GM23338 (cell line): ENCODE results near the gene LLPH. TPM values are rescaled to one million over a fixed set of nuclear protein-coding genes. Genes with fewer than 3 reads are reported as not detected.

Source experiments
- ATAC-seq: fragments of 200-7000 bp; cut with Tn5 transposase; 3 replicates; pipeline ENCODE4 v1.9.1; 2020
- DNase-seq: peaks from one replicate; pipeline ENCODE4 v3.0.0-alpha.2; 2015; ENCODE audit warnings: low spot score
- H2AFZ ChIP-seq: fragments of 200-600 bp; sonication (generic); 2 replicates; pipeline ENCODE4 v1.8.0; 2016; ENCODE audit warnings: antibody characterized with exemption, mild to moderate bottlenecking, moderate library complexity
- H3F3A ChIP-seq: fragments of 200-600 bp; sonication (generic); replicated peaks from 2 replicates; pipeline ENCODE4 v1.8.0; 2017; ENCODE audit warnings: antibody characterized with exemption, mixed run types, low read depth
- H3K27ac ChIP-seq: fragments of 200-600 bp; sonication (generic); 2 replicates; pipeline ENCODE4 v1.6.1; 2016; ENCODE audit warnings: low read depth
- H3K27me3 ChIP-seq: fragments of 200-600 bp; sonication (generic); 2 replicates; pipeline ENCODE4 v1.8.0; 2016; ENCODE audit warnings: mild to moderate bottlenecking, mixed run types, moderate library complexity; ENCODE audit not compliant: insufficient read depth
- H3K36me3 ChIP-seq: fragments of 200-600 bp; sonication (generic); 2 replicates; pipeline ENCODE4 v1.8.0; 2016; ENCODE audit warnings: mild to moderate bottlenecking; ENCODE audit not compliant: insufficient read depth
- H3K4me1 ChIP-seq: fragments of 200-600 bp; sonication (generic); 2 replicates; pipeline ENCODE4 v1.8.0; 2016; ENCODE audit warnings: mild to moderate bottlenecking, moderate library complexity; ENCODE audit not compliant: insufficient read depth
- H3K4me2 ChIP-seq: fragments of 200-600 bp; sonication (generic); 2 replicates; pipeline ENCODE4 v1.7.1; 2017; ENCODE audit warnings: mixed run types
- H3K4me3 ChIP-seq: fragments of 200-600 bp; sonication (generic); 2 replicates; pipeline ENCODE4 v1.6.1; 2016; ENCODE audit warnings: mixed run types
- H3K79me2 ChIP-seq: fragments of 200-600 bp; sonication (generic); replicated peaks from 2 replicates; pipeline ENCODE4 v1.8.0; 2017; ENCODE audit warnings: mild to moderate bottlenecking; ENCODE audit not compliant: insufficient read depth
- H3K9me2 ChIP-seq: fragments of 200-600 bp; sonication (generic); 2 replicates; pipeline ENCODE4 v1.8.0; 2017; ENCODE audit not compliant: insufficient read depth
- H4K20me1 ChIP-seq: fragments of 200-600 bp; sonication (generic); replicated peaks from 2 replicates; pipeline ENCODE4 v1.8.0; 2017; ENCODE audit warnings: mild to moderate bottlenecking; ENCODE audit not compliant: insufficient read depth
- H3K27ac Mint-ChIP-seq: 2 replicates; pipeline ENCODE4 v1.8.0; 2020; ENCODE audit warnings: inconsistent platforms, mild to moderate bottlenecking, moderate library complexity, mixed read lengths
- H3K27me3 Mint-ChIP-seq: 3 replicates; pipeline ENCODE4 v1.8.0; 2022; ENCODE audit warnings: low read depth, mild to moderate bottlenecking, moderate library complexity, mixed read lengths, inconsistent platforms; ENCODE audit not compliant: insufficient read depth, poor library complexity
- H3K36me3 Mint-ChIP-seq: 3 replicates; pipeline ENCODE4 v1.8.0; 2021; ENCODE audit warnings: low read depth, mild to moderate bottlenecking, inconsistent platforms, moderate library complexity, mixed read lengths
- H3K4me1 Mint-ChIP-seq: 3 replicates; pipeline ENCODE4 v1.8.0; 2020; ENCODE audit warnings: mild to moderate bottlenecking, inconsistent platforms, mixed read lengths
- H3K4me3 Mint-ChIP-seq: 3 replicates; pipeline ENCODE4 v1.8.0; 2021; ENCODE audit warnings: moderate library complexity, mild to moderate bottlenecking, inconsistent platforms, mixed read lengths
- H3K9me3 Mint-ChIP-seq: 3 replicates; pipeline ENCODE4 v1.8.0; 2020; ENCODE audit warnings: moderate library complexity, mild to moderate bottlenecking, inconsistent platforms, mixed read lengths
- CREB1 ChIP-seq: fragments of 250-450 bp; sonication (Bioruptor Pico); IDR thresholded peaks from 2 replicates; pipeline ENCODE4 v1.5.0; 2020; ENCODE audit warnings: low read depth, mild to moderate bottlenecking, moderate library complexity
- CTCF ChIP-seq, 2 experiments: fragments of 200-600 bp in 1 of 2; sonication (generic) in 1 of 2; conservative IDR thresholded peaks; 2 replicates each; pipeline versions ENCODE4 v1.5.1 to v1.6.1; 2016 to 2017; ENCODE audit warnings: antibody characterized with exemption in 2 of 2, low read depth in 2 of 2, mild to moderate bottlenecking in 2 of 2, moderate library complexity in 1 of 2
- ETS1 ChIP-seq: IDR thresholded peaks from 2 replicates; pipeline ENCODE4 v1.6.1; 2016; ENCODE audit warnings: antibody characterized with exemption
- EZH2 ChIP-seq: fragments of 200-600 bp; sonication (generic); IDR thresholded peaks from one replicate; pipeline ENCODE4 v1.8.0; 2017; ENCODE audit warnings: antibody characterized with exemption, mild to moderate bottlenecking, low read depth; ENCODE audit not compliant: unreplicated experiment
- EZH2phosphoT487 ChIP-seq: fragments of 200-600 bp; sonication (generic); IDR thresholded peaks from one replicate; pipeline ENCODE4 v1.8.1; 2018; ENCODE audit warnings: antibody characterized with exemption; ENCODE audit not compliant: unreplicated experiment
- JUNB ChIP-seq: IDR thresholded peaks from one replicate; pipeline ENCODE4 v1.6.1; 2016; ENCODE audit warnings: antibody characterized with exemption; ENCODE audit not compliant: unreplicated experiment
- NANOG ChIP-seq: IDR thresholded peaks from 2 replicates; pipeline ENCODE4 v1.6.1; 2016; ENCODE audit warnings: antibody characterized with exemption, borderline replicate concordance
- POLR2AphosphoS5 ChIP-seq: IDR thresholded peaks from 2 replicates; pipeline ENCODE4 v1.6.1; 2016; ENCODE audit warnings: antibody characterized with exemption, low read depth
- REST ChIP-seq: IDR thresholded peaks from one replicate; pipeline ENCODE4 v1.6.1; 2018; ENCODE audit warnings: antibody characterized with exemption; ENCODE audit not compliant: unreplicated experiment
- STAT1 ChIP-seq: IDR thresholded peaks from one replicate; pipeline ENCODE4 v1.6.1; 2016; ENCODE audit warnings: antibody characterized with exemption; ENCODE audit not compliant: unreplicated experiment
- ZNF114 ChIP-seq: fragments of 250-450 bp; sonication (Bioruptor Pico); IDR thresholded peaks from 2 replicates; pipeline ENCODE4 v1.5.0; 2020; ENCODE audit warnings: mild to moderate bottlenecking, moderate library complexity
- ZNF331 ChIP-seq: fragments of 250-450 bp; sonication (Bioruptor Pico); IDR thresholded peaks from 2 replicates; pipeline ENCODE4 v1.5.0; 2020; ENCODE audit warnings: low read depth, mild to moderate bottlenecking, moderate library complexity
- ZNF462 ChIP-seq: fragments of 250-450 bp; sonication (Bioruptor Pico); IDR thresholded peaks from 2 replicates; pipeline ENCODE4 v1.5.0; 2020; ENCODE audit warnings: mild to moderate bottlenecking, moderate library complexity
- polyA plus RNA-seq: library from polyadenylated mRNA; unstranded; fragments of >200 nt; fragmentation: Nextera tagmentation; extraction: Ambion mirVana; gene quantifications from 2 replicates; pipeline ENCODE4 v1.2.1, GENCODE V29; 2016
- total RNA-seq: library from RNA; depleted of rRNA; stranded (reverse); fragments of >200 nt; shearing (Covaris generic); gene quantifications from 2 replicates; pipeline ENCODE4 v1.2.3, GENCODE V29; 2014

The LLPH gene
- total and polyA plus RNA-seq, 2 experiments from 2014 or later = 10.7 to 56.6 TPM

- H3K9me2 ChIP-seq = no peaks in the 10 kb centered on the region
These were observed 32.7 kb upstream of the LLPH start for GRCh38 chr12:66163289-66163688.

More at GRCh38 chr12:66163289-66163688, 32.7 kb upstream of the LLPH start:
- H3K27me3 ChIP-seq = no peaks in the 10 kb centered on the region
- H3K79me2 ChIP-seq = peaks cover 71% of the 10 kb centered on the region
- DNase-seq (no peak), ATAC-seq (no peak)
- no peak overlapping the region for H3K4me3 ChIP-seq
- no peak overlapping the region for H3K27ac ChIP-seq
- H3K4me1 ChIP-seq = no peaks in the 10 kb centered on the region
- no peaks in the 10 kb centered on the region for H3F3A ChIP-seq
- no peak overlapping the region for H3K4me2 ChIP-seq
- Mint-ChIP-seq H3K9me3 (peaks cover 14% of the 10 kb centered on the region; the same call in 2 of the 3 replicates), H3K4me1 (peaks cover 4% of the 10 kb centered on the region; the same call in 1 of the 3 replicates), H3K36me3 (peaks cover 34% of the 10 kb centered on the region), H3K27me3 (no peaks in the 10 kb centered on the region), H3K4me3 (no peak overlapping the region), H3K27ac (no peak overlapping the region)
- no peaks in the 10 kb centered on the region for H3K36me3 ChIP-seq
- no peak for TF ChIP-seq EZH2
- TF ChIP-seq JUNB = no peak
- no peak for TF ChIP-seq POLR2AphosphoS5
- no peak for TF ChIP-seq ETS1
- TF ChIP-seq ZNF331 (CRISPR knock-in tag) = no peak
- no peak for TF ChIP-seq NANOG
- TF ChIP-seq ZNF114 = no peak
- TF ChIP-seq STAT1 = no peak
- no peak for TF ChIP-seq ZNF462 (CRISPR knock-in tag)
- no peak for TF ChIP-seq CREB1 (CRISPR knock-in tag)
- TF ChIP-seq CTCF (conservative IDR thresholded peaks at IDR 0.05; ENCODE audit: low read depth in 2 of 2) = no peak
- TF ChIP-seq REST = no peak
- no peak for TF ChIP-seq EZH2phosphoT487
- no peak overlapping the region for H2AFZ ChIP-seq
- H4K20me1 ChIP-seq = no peaks in the 10 kb centered on the region
